ENCODE measurements around the gene ASB1.

Gene ASB1

GRCh38 chr2:238426568-238427434 is at the start of gene ASB1:
Gene ASB1, plus strand, starts transcription at chr2:238426927. Its CDS starts 144 bp downstream, at chr2:238427071.
- peak; percentile 50 for DNase-seq

GRCh38 chr2:238378230-238379095 is 48.3 kb upstream of the ASB1 start:
- no peak for DNase-seq

GRCh38 chr2:238379096-238379810 is 47.5 kb upstream of the ASB1 start:
- DNase-seq = no peak

- DNase-seq = no peak
These were observed 46.4 kb upstream of the ASB1 start for GRCh38 chr2:238380336-238380735.

- DNase-seq = peak; percentile 48
These were observed 45.9 kb upstream of the ASB1 start for GRCh38 chr2:238380785-238381184.

GRCh38 chr2:238381341-238382115 is 45.2 kb upstream of the ASB1 start:
- DNase-seq = no peak

GRCh38 chr2:238382381-238382781 is 44.3 kb upstream of the ASB1 start:
- no peak for DNase-seq

- DNase-seq = no peak
These were observed 43.6 kb upstream of the ASB1 start for GRCh38 chr2:238383135-238383534.

GRCh38 chr2:238383743-238384380 is 42.9 kb upstream of the ASB1 start:
- DNase-seq = no peak

- DNase-seq = no peak
These were observed 39.4 kb upstream of the ASB1 start for GRCh38 chr2:238387332-238387731.

- no peak for DNase-seq
These were observed 37.9 kb upstream of the ASB1 start for GRCh38 chr2:238388794-238389193.

GRCh38 chr2:238389988-238390589 is 36.6 kb upstream of the ASB1 start:
- peak; percentile 96 for DNase-seq

GRCh38 chr2:238391042-238391689 is 35.6 kb upstream of the ASB1 start:
- DNase-seq = no peak

- no peak for DNase-seq
These were observed 30.1 kb upstream of the ASB1 start for GRCh38 chr2:238396663-238397062.

- DNase-seq = no peak
These were observed 29.4 kb upstream of the ASB1 start for GRCh38 chr2:238397356-238397755.

- DNase-seq = no peak
These were observed 28.1 kb upstream of the ASB1 start for GRCh38 chr2:238398577-238398976.

GRCh38 chr2:238399094-238399493 is 27.6 kb upstream of the ASB1 start:
- no peak for DNase-seq

- DNase-seq = no peak
These were observed 25.2 kb upstream of the ASB1 start for GRCh38 chr2:238401551-238401950.

GRCh38 chr2:238403632-238404405 is 22.9 kb upstream of the ASB1 start:
- DNase-seq = no peak
